Measurements from ENCODE around the gene CDK2AP2. TPM values are rescaled to one million over a fixed set of nuclear protein-coding genes. Genes with fewer than 3 reads are reported as not detected.

Gene CDK2AP2
- total and polyA plus RNA-seq, 10 of the 15 experiments (the other 5 are each of a cell fraction or from before 2014, with no cell fraction given): 8.0 to 177 (median 40.9) TPM

DNA sequence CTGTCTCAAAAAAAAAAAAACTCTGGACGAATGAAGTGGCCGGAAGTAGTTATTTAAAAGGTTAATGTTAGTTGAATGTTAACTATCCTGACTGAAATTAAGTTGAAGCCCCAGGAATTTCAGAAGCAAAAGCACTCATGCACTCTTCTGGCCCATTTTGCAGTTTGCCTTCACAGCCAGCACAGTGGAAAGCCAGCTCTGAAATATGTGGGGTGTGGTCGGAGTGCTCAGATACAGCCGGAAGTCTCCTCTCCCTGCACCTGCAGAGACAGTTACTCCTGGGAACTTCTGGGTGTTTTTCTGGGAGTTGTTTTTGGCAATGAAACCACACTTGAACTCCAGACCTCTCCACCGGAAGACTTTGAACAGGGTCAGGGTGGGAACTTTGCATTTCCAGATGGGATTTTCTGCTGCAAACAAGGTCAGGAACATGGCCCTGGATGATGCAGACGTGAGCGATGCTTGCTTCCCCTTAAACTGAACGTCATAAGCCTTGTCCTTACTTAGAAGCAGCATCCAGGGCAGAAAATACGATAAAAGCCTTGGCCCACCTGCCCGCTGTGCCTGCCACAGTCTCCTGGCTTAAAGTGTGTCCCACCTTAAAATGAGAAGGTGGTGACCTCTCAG is 36.8 kb upstream of the CDK2AP2 start:
- no peaks in the 10 kb centered on the region for H3K36me3 ChIP-seq (ENCODE audit: control insufficient read depth in 2 of 2, insufficient read depth in 2 of 2, low read length in 1 of 2)
- ChIA-PET POLR2A (no interaction called here), CTCF (no interaction called here), RAD21 (ENCODE audit: unreplicated experiment) (no interaction called here), SMC1A (ENCODE audit: uncharacterized antibody, unreplicated experiment) (no interaction called here)
- no peak overlapping the region for H3K4me3 ChIP-seq
- no peak overlapping the region for H2AFZ ChIP-seq (ENCODE audit: control insufficient read depth, low read depth, low read length)
- DNase-seq (ENCODE audit: low read depth, low spot score) (no peak), ATAC-seq (no peak), FAIRE-seq (no peak)
- no TSS peak for BruUV-seq (replicated peaks)
- H3K27me3 ChIP-seq (replicated peaks in 1 of 2; ENCODE audit: control insufficient read depth in 2 of 2, insufficient read depth in 2 of 2, low read length in 1 of 2): no peaks in the 10 kb centered on the region
- H4K20me1 ChIP-seq (ENCODE audit: control insufficient read depth, insufficient read depth): no peaks in the 10 kb centered on the region
- intact Hi-C loops (cut with micrococcal nuclease; ENCODE audit: unreplicated experiment): no loop called here
- H3K9ac ChIP-seq (ENCODE audit: control insufficient read depth, insufficient read depth, low read length): no peak overlapping the region
- no peaks in the 10 kb centered on the region for H3K4me1 ChIP-seq (ENCODE audit: control insufficient read depth, insufficient read depth, low read length)
- no peak overlapping the region for H3K4me2 ChIP-seq (ENCODE audit: control insufficient read depth, insufficient read depth)
- in situ Hi-C loops (cut with MboI): no loop called here
- H3K27ac ChIP-seq (ENCODE audit: control insufficient read depth, insufficient read depth): no peak overlapping the region
- WGBS (ENCODE audit: insufficient coverage, insufficient replicate concordance, low lambda C conversion rate, missing lambda C conversion rate): 45% methylated on average over 10 of the region's 10 CpGs
- H3K9me3 ChIP-seq (replicated peaks; ENCODE audit: control insufficient read depth, insufficient read depth, low read length): no peaks in the 10 kb centered on the region; the same call in 2 of the 3 replicates
- H3K79me2 ChIP-seq (ENCODE audit: control insufficient read depth, insufficient read depth, low read length): no peaks in the 10 kb centered on the region
- TF ChIP-seq FOXK2 (IDR thresholded peaks at IDR 0.05) (no peak), ESRRA (IDR thresholded peaks at IDR 0.05; ENCODE audit: low read length) (no peak), GABPA (IDR thresholded peaks at IDR 0.05; ENCODE audit: low read depth) (no peak), KLF5 (IDR thresholded peaks at IDR 0.05; ENCODE audit: partially characterized antibody) (no peak), SP1 (IDR thresholded peaks at IDR 0.05; ENCODE audit: low read depth, low read length) (no peak), KAT2A (conservative IDR thresholded peaks at IDR 0.05; ENCODE audit: control insufficient read depth, low read depth, low read length) (no peak), SMC3 (IDR thresholded peaks at IDR 0.05; ENCODE audit: borderline replicate concordance, low read length) (no peak), NBN (IDR thresholded peaks at IDR 0.05) (no peak), NRF1 (conservative IDR thresholded peaks at IDR 0.05; ENCODE audit: low read depth, low read length) (no peak)
- TF ChIP-seq, protein P1, sequence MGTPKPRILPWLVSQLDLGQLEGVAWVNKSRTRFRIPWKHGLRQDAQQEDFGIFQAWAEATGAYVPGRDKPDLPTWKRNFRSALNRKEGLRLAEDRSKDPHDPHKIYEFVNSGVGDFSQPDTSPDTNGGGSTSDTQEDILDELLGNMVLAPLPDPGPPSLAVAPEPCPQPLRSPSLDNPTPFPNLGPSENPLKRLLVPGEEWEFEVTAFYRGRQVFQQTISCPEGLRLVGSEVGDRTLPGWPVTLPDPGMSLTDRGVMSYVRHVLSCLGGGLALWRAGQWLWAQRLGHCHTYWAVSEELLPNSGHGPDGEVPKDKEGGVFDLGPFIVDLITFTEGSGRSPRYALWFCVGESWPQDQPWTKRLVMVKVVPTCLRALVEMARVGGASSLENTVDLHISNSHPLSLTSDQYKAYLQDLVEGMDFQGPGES (IDR thresholded peaks at IDR 0.05): no peak
- TF ChIP-seq, protein P2, sequence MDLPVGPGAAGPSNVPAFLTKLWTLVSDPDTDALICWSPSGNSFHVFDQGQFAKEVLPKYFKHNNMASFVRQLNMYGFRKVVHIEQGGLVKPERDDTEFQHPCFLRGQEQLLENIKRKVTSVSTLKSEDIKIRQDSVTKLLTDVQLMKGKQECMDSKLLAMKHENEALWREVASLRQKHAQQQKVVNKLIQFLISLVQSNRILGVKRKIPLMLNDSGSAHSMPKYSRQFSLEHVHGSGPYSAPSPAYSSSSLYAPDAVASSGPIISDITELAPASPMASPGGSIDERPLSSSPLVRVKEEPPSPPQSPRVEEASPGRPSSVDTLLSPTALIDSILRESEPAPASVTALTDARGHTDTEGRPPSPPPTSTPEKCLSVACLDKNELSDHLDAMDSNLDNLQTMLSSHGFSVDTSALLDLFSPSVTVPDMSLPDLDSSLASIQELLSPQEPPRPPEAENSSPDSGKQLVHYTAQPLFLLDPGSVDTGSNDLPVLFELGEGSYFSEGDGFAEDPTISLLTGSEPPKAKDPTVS (IDR thresholded peaks at IDR 0.05; ENCODE audit: low read depth, low read length): no peak
- TF ChIP-seq, protein P3, sequence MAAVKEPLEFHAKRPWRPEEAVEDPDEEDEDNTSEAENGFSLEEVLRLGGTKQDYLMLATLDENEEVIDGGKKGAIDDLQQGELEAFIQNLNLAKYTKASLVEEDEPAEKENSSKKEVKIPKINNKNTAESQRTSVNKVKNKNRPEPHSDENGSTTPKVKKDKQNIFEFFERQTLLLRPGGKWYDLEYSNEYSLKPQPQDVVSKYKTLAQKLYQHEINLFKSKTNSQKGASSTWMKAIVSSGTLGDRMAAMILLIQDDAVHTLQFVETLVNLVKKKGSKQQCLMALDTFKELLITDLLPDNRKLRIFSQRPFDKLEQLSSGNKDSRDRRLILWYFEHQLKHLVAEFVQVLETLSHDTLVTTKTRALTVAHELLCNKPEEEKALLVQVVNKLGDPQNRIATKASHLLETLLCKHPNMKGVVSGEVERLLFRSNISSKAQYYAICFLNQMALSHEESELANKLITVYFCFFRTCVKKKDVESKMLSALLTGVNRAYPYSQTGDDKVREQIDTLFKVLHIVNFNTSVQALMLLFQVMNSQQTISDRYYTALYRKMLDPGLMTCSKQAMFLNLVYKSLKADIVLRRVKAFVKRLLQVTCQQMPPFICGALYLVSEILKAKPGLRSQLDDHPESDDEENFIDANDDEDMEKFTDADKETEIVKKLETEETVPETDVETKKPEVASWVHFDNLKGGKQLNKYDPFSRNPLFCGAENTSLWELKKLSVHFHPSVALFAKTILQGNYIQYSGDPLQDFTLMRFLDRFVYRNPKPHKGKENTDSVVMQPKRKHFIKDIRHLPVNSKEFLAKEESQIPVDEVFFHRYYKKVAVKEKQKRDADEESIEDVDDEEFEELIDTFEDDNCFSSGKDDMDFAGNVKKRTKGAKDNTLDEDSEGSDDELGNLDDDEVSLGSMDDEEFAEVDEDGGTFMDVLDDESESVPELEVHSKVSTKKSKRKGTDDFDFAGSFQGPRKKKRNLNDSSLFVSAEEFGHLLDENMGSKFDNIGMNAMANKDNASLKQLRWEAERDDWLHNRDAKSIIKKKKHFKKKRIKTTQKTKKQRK (IDR thresholded peaks at IDR 0.05; ENCODE audit: low read depth, low read length): no peak
- TF ChIP-seq, protein P4, sequence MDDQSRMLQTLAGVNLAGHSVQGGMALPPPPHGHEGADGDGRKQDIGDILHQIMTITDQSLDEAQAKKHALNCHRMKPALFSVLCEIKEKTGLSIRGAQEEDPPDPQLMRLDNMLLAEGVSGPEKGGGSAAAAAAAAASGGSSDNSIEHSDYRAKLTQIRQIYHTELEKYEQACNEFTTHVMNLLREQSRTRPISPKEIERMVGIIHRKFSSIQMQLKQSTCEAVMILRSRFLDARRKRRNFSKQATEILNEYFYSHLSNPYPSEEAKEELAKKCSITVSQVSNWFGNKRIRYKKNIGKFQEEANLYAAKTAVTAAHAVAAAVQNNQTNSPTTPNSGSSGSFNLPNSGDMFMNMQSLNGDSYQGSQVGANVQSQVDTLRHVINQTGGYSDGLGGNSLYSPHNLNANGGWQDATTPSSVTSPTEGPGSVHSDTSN (IDR thresholded peaks at IDR 0.05; ENCODE audit: insufficient replicate concordance, low read depth, low read length): no peak
- TF ChIP-seq, protein P5, sequence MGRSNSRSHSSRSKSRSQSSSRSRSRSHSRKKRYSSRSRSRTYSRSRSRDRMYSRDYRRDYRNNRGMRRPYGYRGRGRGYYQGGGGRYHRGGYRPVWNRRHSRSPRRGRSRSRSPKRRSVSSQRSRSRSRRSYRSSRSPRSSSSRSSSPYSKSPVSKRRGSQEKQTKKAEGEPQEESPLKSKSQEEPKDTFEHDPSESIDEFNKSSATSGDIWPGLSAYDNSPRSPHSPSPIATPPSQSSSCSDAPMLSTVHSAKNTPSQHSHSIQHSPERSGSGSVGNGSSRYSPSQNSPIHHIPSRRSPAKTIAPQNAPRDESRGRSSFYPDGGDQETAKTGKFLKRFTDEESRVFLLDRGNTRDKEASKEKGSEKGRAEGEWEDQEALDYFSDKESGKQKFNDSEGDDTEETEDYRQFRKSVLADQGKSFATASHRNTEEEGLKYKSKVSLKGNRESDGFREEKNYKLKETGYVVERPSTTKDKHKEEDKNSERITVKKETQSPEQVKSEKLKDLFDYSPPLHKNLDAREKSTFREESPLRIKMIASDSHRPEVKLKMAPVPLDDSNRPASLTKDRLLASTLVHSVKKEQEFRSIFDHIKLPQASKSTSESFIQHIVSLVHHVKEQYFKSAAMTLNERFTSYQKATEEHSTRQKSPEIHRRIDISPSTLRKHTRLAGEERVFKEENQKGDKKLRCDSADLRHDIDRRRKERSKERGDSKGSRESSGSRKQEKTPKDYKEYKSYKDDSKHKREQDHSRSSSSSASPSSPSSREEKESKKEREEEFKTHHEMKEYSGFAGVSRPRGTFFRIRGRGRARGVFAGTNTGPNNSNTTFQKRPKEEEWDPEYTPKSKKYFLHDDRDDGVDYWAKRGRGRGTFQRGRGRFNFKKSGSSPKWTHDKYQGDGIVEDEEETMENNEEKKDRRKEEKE (IDR thresholded peaks at IDR 0.05): no peak

Data from GM12878 (cell line).